Smooth muscle cell (in vitro differentiated cells): ENCODE data around the gene CFAP221. TPM values are rescaled to one million over a fixed set of nuclear protein-coding genes. Genes with fewer than 3 reads are reported as not detected.

Experiments used
- DNase-seq: peaks from one replicate; lab custom pipeline; 2025; ENCODE audit not compliant: unreplicated experiment; lab: John Stamatoyannopoulos, UW
- H2AFZ ChIP-seq: fragments of 200-600 bp; sonication (generic); 2 replicates; pipeline ENCODE4 v1.6.0; 2016; ENCODE audit warnings: antibody characterized with exemption, low read depth, mild to moderate bottlenecking
- H3F3A ChIP-seq: fragments of 200-600 bp; sonication (generic); 2 replicates; pipeline ENCODE4 v1.6.0; 2017; ENCODE audit warnings: antibody characterized with exemption, low read depth
- H3K27ac ChIP-seq: fragments of 200-600 bp; sonication (generic); 2 replicates; pipeline ENCODE4 v1.5.1; 2016; ENCODE audit warnings: low read depth, mild to moderate bottlenecking
- H3K27me3 ChIP-seq: fragments of 200-600 bp; sonication (generic); 2 replicates; pipeline ENCODE4 v1.6.1; 2016; ENCODE audit warnings: low read depth, mild to moderate bottlenecking
- H3K36me3 ChIP-seq: fragments of 200-600 bp; sonication (generic); 2 replicates; pipeline ENCODE4 v1.5.1; 2016; ENCODE audit warnings: low read depth
- H3K4me1 ChIP-seq: fragments of 200-600 bp; sonication (generic); 2 replicates; pipeline ENCODE4 v1.5.1; 2016; ENCODE audit warnings: low read depth
- H3K4me2 ChIP-seq: fragments of 200-600 bp; sonication (generic); 2 replicates; pipeline ENCODE4 v1.6.0; 2016; ENCODE audit warnings: mild to moderate bottlenecking
- H3K4me3 ChIP-seq: fragments of 200-600 bp; sonication (generic); 2 replicates; pipeline ENCODE4 v1.5.1; 2016; ENCODE audit warnings: mild to moderate bottlenecking
- H3K79me2 ChIP-seq: fragments of 200-600 bp; sonication (generic); 2 replicates; pipeline ENCODE4 v1.6.0; 2016; ENCODE audit warnings: low read depth, mild to moderate bottlenecking
- H3K9ac ChIP-seq: fragments of 200-600 bp; sonication (generic); 2 replicates; pipeline ENCODE4 v1.6.0; 2016; ENCODE audit warnings: low read depth
- H3K9me3 ChIP-seq: fragments of 200-600 bp; sonication (generic); replicated peaks from 2 replicates; pipeline ENCODE4 v1.5.1; 2016; ENCODE audit warnings: low read depth
- H4K20me1 ChIP-seq: fragments of 200-600 bp; sonication (generic); 2 replicates; pipeline ENCODE4 v1.6.0; 2016; ENCODE audit warnings: low read depth
- CTCF ChIP-seq: fragments of 200-600 bp; sonication (generic); IDR thresholded peaks from 2 replicates; pipeline ENCODE4 v1.5.1; 2017; ENCODE audit warnings: borderline replicate concordance, mild to moderate bottlenecking, antibody characterized with exemption; ENCODE audit not compliant: insufficient read depth, poor library complexity, severe bottlenecking
- WGBS: methylation state at CpG from one replicate; pipeline ENCODE4 v1.1.7; 2016; ENCODE audit warnings: low lambda C conversion rate; 5-methylcytosine and 5-hydroxymethylcytosine counted together
- polyA plus RNA-seq: library from polyadenylated mRNA; unstranded; fragments of >200 nt; fragmentation: Nextera tagmentation; extraction: Ambion mirVana; gene quantifications from 2 replicates; pipeline ENCODE4 v1.2.1, GENCODE V29; 2016
- total RNA-seq: library from RNA; depleted of rRNA; stranded (reverse); fragments of >200 nt; gene quantifications from 2 replicates; pipeline ENCODE4 v1.2.3, GENCODE V29; 2014

Gene CFAP221
- total and polyA plus RNA-seq, 2 experiments from 2014 or later, result 0.17 to 0.31 TPM

- DNase-seq, result no peak
- Histone ChIP-seq H4K20me1 (no peaks in the 10 kb centered on the region), H3K4me1 (no peaks in the 10 kb centered on the region), H3F3A (no peaks in the 10 kb centered on the region), H3K9ac (no peak overlapping the region), H3K36me3 (no peaks in the 10 kb centered on the region), H3K9me3 (no peaks in the 10 kb centered on the region), H3K27ac (no peak overlapping the region), H3K27me3 (no peaks in the 10 kb centered on the region), H3K4me3 (no peak overlapping the region), H2AFZ (no peak overlapping the region), H3K4me2 (no peak overlapping the region), H3K79me2 (no peaks in the 10 kb centered on the region)
- WGBS, result 94% methylated on average over 3 of the region's 3 CpGs
- TF ChIP-seq CTCF, result no peak
Measured at GRCh38 chr2:119625226-119625625, 81.0 kb downstream of the CFAP221 start.

GRCh38 chr2:119629323-119629825 lies 85.1 kb downstream of the CFAP221 start:
- no peak for TF ChIP-seq CTCF

GRCh38 chr2:119630121-119630520 lies 85.9 kb downstream of the CFAP221 start:
- H3F3A ChIP-seq, result no peaks in the 10 kb centered on the region
- no peaks in the 10 kb centered on the region for H4K20me1 ChIP-seq
- H3K27ac ChIP-seq, result no peak overlapping the region
- no peaks in the 10 kb centered on the region for H3K9me3 ChIP-seq
- H3K4me3 ChIP-seq, result no peak overlapping the region
- no peaks in the 10 kb centered on the region for H3K27me3 ChIP-seq
- no peak overlapping the region for H3K4me2 ChIP-seq
- H2AFZ ChIP-seq, result no peak overlapping the region
- 92% methylated on average over 4 of the region's 4 CpGs for WGBS
- no peaks in the 10 kb centered on the region for H3K36me3 ChIP-seq
- DNase-seq, result no peak
- H3K79me2 ChIP-seq, result no peaks in the 10 kb centered on the region
- TF ChIP-seq CTCF, result no peak
- no peak overlapping the region for H3K9ac ChIP-seq
- no peaks in the 10 kb centered on the region for H3K4me1 ChIP-seq

More at GRCh38 chr2:119629323-119629825, 85.1 kb downstream of the CFAP221 start:
- no peak overlapping the region for H3K27ac ChIP-seq
- WGBS, result 75% methylated on average over 5 of the region's 5 CpGs
- H3K4me3 ChIP-seq, result no peak overlapping the region
- no peaks in the 10 kb centered on the region for H3K4me1 ChIP-seq
- no peaks in the 10 kb centered on the region for H3K9me3 ChIP-seq
- no peak overlapping the region for H3K4me2 ChIP-seq
- no peak overlapping the region for H2AFZ ChIP-seq
- no peaks in the 10 kb centered on the region for H3K27me3 ChIP-seq
- H3F3A ChIP-seq, result no peaks in the 10 kb centered on the region
- H3K79me2 ChIP-seq, result no peaks in the 10 kb centered on the region
- H3K9ac ChIP-seq, result no peak overlapping the region
- H4K20me1 ChIP-seq, result no peaks in the 10 kb centered on the region
- H3K36me3 ChIP-seq, result no peaks in the 10 kb centered on the region
- DNase-seq, result no peak

- no peak overlapping the region for H3K9ac ChIP-seq
- no peak for DNase-seq
- H3K27me3 ChIP-seq, result no peaks in the 10 kb centered on the region
- H3K4me3 ChIP-seq, result no peak overlapping the region
- peaks cover 7% of the 10 kb centered on the region for H3K4me1 ChIP-seq
- no peaks in the 10 kb centered on the region for H3K9me3 ChIP-seq
- H2AFZ ChIP-seq, result no peak overlapping the region
- H3F3A ChIP-seq, result no peaks in the 10 kb centered on the region
- H3K27ac ChIP-seq, result no peak overlapping the region
- no peaks in the 10 kb centered on the region for H3K36me3 ChIP-seq
- WGBS, result 58% methylated on average over 5 of the region's 5 CpGs
- no peaks in the 10 kb centered on the region for H3K79me2 ChIP-seq
- no peak overlapping the region for H3K4me2 ChIP-seq
- no peak for TF ChIP-seq CTCF
- H4K20me1 ChIP-seq, result no peaks in the 10 kb centered on the region
Measured at GRCh38 chr2:119637371-119637770, 93.1 kb downstream of the CFAP221 start.
